ENCODE measurements around the gene RSPH9. TPM values are rescaled to one million over a fixed set of nuclear protein-coding genes. Genes with fewer than 3 reads are reported as not detected.

Gene RSPH9
- total and polyA plus RNA-seq, 2 experiments from 2014 or later = 0.10 to 0.39 TPM

DNA sequence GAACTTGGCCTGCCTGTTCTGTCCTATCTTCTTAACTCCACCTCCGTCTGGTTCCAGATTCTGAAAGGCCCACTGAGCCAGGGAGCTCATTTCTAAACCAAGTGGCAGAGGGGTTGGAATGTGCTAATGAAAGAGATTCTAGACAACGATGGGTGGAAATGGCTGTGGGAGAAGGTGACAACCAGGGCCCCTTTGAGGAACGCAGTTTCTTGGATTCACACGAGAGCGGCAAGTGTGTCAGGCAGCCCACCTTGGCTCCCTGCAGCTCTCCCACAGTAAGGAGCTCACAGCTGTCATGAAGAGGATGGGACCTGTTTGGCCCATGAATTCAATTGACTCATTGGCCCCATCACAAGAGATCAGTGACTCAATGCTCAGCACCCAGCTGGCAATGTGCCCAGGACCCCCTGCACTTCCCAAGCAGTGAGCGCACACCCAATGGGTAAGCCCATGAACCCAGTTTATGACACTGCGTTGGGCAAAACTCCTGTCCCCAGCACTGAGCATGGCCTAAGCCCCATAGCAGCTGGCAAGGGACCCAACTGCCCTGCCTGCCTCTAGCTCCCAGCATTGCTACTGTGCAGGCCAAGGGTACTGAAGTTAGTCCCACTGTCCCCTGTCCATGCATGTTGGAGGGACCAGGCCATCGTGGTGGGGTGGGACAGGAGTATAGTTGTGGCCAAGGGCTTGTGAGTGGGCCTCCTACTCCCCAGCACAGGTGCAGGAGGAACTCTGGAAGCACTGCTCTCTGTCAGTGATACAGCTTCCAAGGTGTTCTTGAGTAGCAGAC, 26.4 kb downstream of the RSPH9 start:
- Mint-ChIP-seq H3K27me3 (ENCODE audit: insufficient read depth, low read depth, poor library complexity) (peaks cover 24% of the 10 kb centered on the region), H3K36me3 (ENCODE audit: low read depth) (peaks cover 44% of the 10 kb centered on the region), H3K27ac (no peak overlapping the region; the same call in 1 of the 2 replicates), H3K4me3 (no peak overlapping the region), H3K9me3 (no peaks in the 10 kb centered on the region), H3K4me1 (peaks cover 31% of the 10 kb centered on the region)
- no peaks in the 10 kb centered on the region for H3K27me3 ChIP-seq (ENCODE audit: insufficient read depth)
- no peaks in the 10 kb centered on the region; the same call in 1 of the 2 replicates for H4K20me1 ChIP-seq (replicated peaks; ENCODE audit: insufficient read depth)
- no peaks in the 10 kb centered on the region; the same call in 1 of the 2 replicates for H3K36me3 ChIP-seq (ENCODE audit: insufficient read depth)
- H3K4me1 ChIP-seq (ENCODE audit: insufficient read depth) = peaks cover 27% of the 10 kb centered on the region
- no peaks in the 10 kb centered on the region for H3K79me2 ChIP-seq (replicated peaks; ENCODE audit: insufficient read depth)
- no peak overlapping the region for H3K4me3 ChIP-seq
- no peak overlapping the region for H3K4me2 ChIP-seq
- TF ChIP-seq ZNF114 (CRISPR knock-in tag; IDR thresholded peaks at IDR 0.05) (no peak), NANOG (IDR thresholded peaks at IDR 0.05; ENCODE audit: borderline replicate concordance) (no peak), EZH2phosphoT487 (IDR thresholded peaks at IDR 0.05; ENCODE audit: unreplicated experiment) (no peak), EZH2 (IDR thresholded peaks at IDR 0.05; ENCODE audit: low read depth, unreplicated experiment) (no peak), CREB1 (CRISPR knock-in tag; IDR thresholded peaks at IDR 0.05; ENCODE audit: low read depth) (no peak), ZNF331 (CRISPR knock-in tag; IDR thresholded peaks at IDR 0.05; ENCODE audit: low read depth) (no peak), POLR2AphosphoS5 (IDR thresholded peaks at IDR 0.05; ENCODE audit: low read depth) (no peak), JUNB (IDR thresholded peaks at IDR 0.05; ENCODE audit: unreplicated experiment) (no peak), STAT1 (IDR thresholded peaks at IDR 0.05; ENCODE audit: unreplicated experiment) (no peak)
- TF ChIP-seq, protein P1, sequence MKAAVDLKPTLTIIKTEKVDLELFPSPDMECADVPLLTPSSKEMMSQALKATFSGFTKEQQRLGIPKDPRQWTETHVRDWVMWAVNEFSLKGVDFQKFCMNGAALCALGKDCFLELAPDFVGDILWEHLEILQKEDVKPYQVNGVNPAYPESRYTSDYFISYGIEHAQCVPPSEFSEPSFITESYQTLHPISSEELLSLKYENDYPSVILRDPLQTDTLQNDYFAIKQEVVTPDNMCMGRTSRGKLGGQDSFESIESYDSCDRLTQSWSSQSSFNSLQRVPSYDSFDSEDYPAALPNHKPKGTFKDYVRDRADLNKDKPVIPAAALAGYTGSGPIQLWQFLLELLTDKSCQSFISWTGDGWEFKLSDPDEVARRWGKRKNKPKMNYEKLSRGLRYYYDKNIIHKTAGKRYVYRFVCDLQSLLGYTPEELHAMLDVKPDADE (IDR thresholded peaks at IDR 0.05) = no peak
- TF ChIP-seq, protein P2, sequence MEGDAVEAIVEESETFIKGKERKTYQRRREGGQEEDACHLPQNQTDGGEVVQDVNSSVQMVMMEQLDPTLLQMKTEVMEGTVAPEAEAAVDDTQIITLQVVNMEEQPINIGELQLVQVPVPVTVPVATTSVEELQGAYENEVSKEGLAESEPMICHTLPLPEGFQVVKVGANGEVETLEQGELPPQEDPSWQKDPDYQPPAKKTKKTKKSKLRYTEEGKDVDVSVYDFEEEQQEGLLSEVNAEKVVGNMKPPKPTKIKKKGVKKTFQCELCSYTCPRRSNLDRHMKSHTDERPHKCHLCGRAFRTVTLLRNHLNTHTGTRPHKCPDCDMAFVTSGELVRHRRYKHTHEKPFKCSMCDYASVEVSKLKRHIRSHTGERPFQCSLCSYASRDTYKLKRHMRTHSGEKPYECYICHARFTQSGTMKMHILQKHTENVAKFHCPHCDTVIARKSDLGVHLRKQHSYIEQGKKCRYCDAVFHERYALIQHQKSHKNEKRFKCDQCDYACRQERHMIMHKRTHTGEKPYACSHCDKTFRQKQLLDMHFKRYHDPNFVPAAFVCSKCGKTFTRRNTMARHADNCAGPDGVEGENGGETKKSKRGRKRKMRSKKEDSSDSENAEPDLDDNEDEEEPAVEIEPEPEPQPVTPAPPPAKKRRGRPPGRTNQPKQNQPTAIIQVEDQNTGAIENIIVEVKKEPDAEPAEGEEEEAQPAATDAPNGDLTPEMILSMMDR (conservative IDR thresholded peaks at IDR 0.05; ENCODE audit: low read depth in 2 of 2) = no peak
- TF ChIP-seq, protein P3, sequence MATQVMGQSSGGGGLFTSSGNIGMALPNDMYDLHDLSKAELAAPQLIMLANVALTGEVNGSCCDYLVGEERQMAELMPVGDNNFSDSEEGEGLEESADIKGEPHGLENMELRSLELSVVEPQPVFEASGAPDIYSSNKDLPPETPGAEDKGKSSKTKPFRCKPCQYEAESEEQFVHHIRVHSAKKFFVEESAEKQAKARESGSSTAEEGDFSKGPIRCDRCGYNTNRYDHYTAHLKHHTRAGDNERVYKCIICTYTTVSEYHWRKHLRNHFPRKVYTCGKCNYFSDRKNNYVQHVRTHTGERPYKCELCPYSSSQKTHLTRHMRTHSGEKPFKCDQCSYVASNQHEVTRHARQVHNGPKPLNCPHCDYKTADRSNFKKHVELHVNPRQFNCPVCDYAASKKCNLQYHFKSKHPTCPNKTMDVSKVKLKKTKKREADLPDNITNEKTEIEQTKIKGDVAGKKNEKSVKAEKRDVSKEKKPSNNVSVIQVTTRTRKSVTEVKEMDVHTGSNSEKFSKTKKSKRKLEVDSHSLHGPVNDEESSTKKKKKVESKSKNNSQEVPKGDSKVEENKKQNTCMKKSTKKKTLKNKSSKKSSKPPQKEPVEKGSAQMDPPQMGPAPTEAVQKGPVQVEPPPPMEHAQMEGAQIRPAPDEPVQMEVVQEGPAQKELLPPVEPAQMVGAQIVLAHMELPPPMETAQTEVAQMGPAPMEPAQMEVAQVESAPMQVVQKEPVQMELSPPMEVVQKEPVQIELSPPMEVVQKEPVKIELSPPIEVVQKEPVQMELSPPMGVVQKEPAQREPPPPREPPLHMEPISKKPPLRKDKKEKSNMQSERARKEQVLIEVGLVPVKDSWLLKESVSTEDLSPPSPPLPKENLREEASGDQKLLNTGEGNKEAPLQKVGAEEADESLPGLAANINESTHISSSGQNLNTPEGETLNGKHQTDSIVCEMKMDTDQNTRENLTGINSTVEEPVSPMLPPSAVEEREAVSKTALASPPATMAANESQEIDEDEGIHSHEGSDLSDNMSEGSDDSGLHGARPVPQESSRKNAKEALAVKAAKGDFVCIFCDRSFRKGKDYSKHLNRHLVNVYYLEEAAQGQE (IDR thresholded peaks at IDR 0.05; ENCODE audit: unreplicated experiment) = no peak
- TF ChIP-seq, protein P4, sequence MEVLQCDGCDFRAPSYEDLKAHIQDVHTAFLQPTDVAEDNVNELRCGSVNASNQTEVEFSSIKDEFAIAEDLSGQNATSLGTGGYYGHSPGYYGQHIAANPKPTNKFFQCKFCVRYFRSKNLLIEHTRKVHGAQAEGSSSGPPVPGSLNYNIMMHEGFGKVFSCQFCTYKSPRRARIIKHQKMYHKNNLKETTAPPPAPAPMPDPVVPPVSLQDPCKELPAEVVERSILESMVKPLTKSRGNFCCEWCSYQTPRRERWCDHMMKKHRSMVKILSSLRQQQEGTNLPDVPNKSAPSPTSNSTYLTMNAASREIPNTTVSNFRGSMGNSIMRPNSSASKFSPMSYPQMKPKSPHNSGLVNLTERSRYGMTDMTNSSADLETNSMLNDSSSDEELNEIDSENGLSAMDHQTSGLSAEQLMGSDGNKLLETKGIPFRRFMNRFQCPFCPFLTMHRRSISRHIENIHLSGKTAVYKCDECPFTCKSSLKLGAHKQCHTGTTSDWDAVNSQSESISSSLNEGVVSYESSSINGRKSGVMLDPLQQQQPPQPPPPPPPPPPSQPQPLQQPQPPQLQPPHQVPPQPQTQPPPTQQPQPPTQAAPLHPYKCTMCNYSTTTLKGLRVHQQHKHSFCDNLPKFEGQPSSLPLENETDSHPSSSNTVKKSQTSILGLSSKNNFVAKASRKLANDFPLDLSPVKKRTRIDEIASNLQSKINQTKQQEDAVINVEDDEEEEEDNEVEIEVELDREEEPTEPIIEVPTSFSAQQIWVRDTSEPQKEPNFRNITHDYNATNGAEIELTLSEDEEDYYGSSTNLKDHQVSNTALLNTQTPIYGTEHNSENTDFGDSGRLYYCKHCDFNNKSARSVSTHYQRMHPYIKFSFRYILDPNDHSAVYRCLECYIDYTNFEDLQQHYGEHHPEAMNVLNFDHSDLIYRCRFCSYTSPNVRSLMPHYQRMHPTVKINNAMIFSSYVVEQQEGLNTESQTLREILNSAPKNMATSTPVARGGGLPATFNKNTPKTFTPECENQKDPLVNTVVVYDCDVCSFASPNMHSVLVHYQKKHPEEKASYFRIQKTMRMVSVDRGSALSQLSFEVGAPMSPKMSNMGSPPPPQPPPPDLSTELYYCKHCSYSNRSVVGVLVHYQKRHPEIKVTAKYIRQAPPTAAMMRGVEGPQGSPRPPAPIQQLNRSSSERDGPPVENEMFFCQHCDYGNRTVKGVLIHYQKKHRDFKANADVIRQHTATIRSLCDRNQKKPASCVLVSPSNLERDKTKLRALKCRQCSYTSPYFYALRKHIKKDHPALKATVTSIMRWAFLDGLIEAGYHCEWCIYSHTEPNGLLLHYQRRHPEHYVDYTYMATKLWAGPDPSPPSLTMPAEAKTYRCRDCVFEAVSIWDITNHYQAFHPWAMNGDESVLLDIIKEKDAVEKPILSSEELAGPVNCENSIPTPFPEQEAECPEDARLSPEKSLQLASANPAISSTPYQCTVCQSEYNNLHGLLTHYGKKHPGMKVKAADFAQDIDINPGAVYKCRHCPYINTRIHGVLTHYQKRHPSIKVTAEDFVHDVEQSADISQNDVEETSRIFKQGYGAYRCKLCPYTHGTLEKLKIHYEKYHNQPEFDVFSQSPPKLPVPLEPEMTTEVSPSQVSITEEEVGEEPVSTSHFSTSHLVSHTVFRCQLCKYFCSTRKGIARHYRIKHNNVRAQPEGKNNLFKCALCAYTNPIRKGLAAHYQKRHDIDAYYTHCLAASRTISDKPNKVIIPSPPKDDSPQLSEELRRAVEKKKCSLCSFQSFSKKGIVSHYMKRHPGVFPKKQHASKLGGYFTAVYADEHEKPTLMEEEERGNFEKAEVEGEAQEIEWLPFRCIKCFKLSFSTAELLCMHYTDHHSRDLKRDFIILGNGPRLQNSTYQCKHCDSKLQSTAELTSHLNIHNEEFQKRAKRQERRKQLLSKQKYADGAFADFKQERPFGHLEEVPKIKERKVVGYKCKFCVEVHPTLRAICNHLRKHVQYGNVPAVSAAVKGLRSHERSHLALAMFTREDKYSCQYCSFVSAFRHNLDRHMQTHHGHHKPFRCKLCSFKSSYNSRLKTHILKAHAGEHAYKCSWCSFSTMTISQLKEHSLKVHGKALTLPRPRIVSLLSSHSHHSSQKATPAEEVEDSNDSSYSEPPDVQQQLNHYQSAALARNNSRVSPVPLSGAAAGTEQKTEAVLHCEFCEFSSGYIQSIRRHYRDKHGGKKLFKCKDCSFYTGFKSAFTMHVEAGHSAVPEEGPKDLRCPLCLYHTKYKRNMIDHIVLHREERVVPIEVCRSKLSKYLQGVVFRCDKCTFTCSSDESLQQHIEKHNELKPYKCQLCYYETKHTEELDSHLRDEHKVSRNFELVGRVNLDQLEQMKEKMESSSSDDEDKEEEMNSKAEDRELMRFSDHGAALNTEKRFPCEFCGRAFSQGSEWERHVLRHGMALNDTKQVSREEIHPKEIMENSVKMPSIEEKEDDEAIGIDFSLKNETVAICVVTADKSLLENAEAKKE (CRISPR knock-in tag; IDR thresholded peaks at IDR 0.05) = no peak
- no peaks in the 10 kb centered on the region for H3K9me2 ChIP-seq (ENCODE audit: insufficient read depth)
- DNase-seq (ENCODE audit: low spot score) (no peak), ATAC-seq (no peak)
- no peak overlapping the region for H3K27ac ChIP-seq (ENCODE audit: low read depth)
- peaks cover 22% of the 10 kb centered on the region; the same call in 1 of the 2 replicates for H3F3A ChIP-seq (replicated peaks; ENCODE audit: low read depth)
- no peak overlapping the region for H2AFZ ChIP-seq

All from GM23338 (cell line).